RWPE2 (cell line): ENCODE measurements around the gene SH3BP1.

Experiments
- ATAC-seq: fragments of 200-7000 bp; cut with Tn5 transposase; 3 replicates; pipeline ENCODE4 v1.9.1; 2021; ENCODE audit warnings: low read depth
- DNase-seq: peaks from one replicate; pipeline ENCODE4 v3.0.0-alpha.2; 2020; ENCODE audit warnings: low spot score
- H3K27ac ChIP-seq: fragments of 450-650 bp; 2 replicates; pipeline ENCODE4 v1.5.1; 2017; ENCODE audit warnings: mild to moderate bottlenecking; ENCODE audit not compliant: poor library complexity, severe bottlenecking
- H3K27me3 ChIP-seq: fragments of 250-450 bp; sonication (Bioruptor Pico); 2 replicates; pipeline ENCODE4 v1.5.1; 2021; ENCODE audit warnings: mild to moderate bottlenecking, moderate library complexity; ENCODE audit not compliant: insufficient read depth, poor library complexity, severe bottlenecking
- H3K36me3 ChIP-seq: fragments of 250-450 bp; sonication (Bioruptor Pico); 2 replicates; pipeline ENCODE4 v1.5.1; 2020; ENCODE audit warnings: low read depth, mild to moderate bottlenecking, moderate library complexity
- H3K4me1 ChIP-seq: fragments of 250-450 bp; sonication (Bioruptor Pico); 2 replicates; pipeline ENCODE4 v1.5.1; 2021; ENCODE audit warnings: mild to moderate bottlenecking, moderate library complexity; ENCODE audit not compliant: insufficient read depth, poor library complexity, severe bottlenecking
- H3K4me3 ChIP-seq: fragments of 250-450 bp; sonication (Bioruptor Pico); 2 replicates; pipeline ENCODE4 v1.5.1; 2021; ENCODE audit warnings: mild to moderate bottlenecking, moderate library complexity; ENCODE audit not compliant: severe bottlenecking
- H3K9me3 ChIP-seq: fragments of 250-450 bp; sonication (Bioruptor Pico); 2 replicates; pipeline ENCODE4 v1.5.1; 2021; ENCODE audit warnings: mild to moderate bottlenecking, moderate library complexity; ENCODE audit not compliant: severe bottlenecking
- CTCF ChIP-seq: fragments of 450-650 bp; IDR thresholded peaks from one replicate; pipeline ENCODE4 v1.5.1; 2017; ENCODE audit warnings: mild to moderate bottlenecking, moderate library complexity; ENCODE audit not compliant: poor library complexity, severe bottlenecking

The SH3BP1 gene

GRCh38 chr22:37696657-37697537, 57.4 kb downstream of the SH3BP1 start, which contains the start of gene TRIOBP:
TSS of gene TRIOBP (plus strand) at chr22:37697048. CDS start at chr22:37701366, 4,318 bp downstream.
- peak; percentile 97 for DNase-seq
- no peak within 1 kb of the TSS for H3K4me3 ChIP-seq
- peaks cover 8% of the 10 kb centered on the region for H3K4me1 ChIP-seq
- peaks cover 6% of the 10 kb centered on the region for H3K36me3 ChIP-seq
- H3K27me3 ChIP-seq: no peaks in the 10 kb centered on the region
- H3K27ac ChIP-seq: no peak within 1 kb of the TSS
- ATAC-seq: peak; percentile 100
- TF ChIP-seq CTCF: peak; percentile 70
- H3K9me3 ChIP-seq: no peaks in the 10 kb centered on the region

DNA sequence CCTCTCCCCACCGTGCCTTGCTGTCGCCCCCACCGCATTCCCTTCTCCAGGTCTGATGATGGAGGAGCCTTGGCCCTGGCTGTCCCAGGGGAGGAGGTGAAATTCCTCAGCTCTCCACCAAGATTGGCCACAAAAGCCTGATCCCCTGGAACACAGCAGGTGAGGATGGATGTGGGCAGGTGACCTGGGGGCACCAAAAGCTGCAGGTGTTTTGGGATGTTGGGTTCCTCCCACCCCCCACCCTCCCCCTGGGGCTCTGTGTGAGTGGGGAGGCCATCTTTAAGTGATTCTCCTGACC, 58.0 kb downstream of the SH3BP1 start:
- Histone ChIP-seq H3K27ac (no peak overlapping the region), H3K27me3 (no peaks in the 10 kb centered on the region), H3K4me1 (peaks cover 8% of the 10 kb centered on the region), H3K36me3 (peaks cover under 1% of the 10 kb centered on the region; the same call in 1 of the 2 replicates), H3K4me3 (no peak overlapping the region), H3K9me3 (no peaks in the 10 kb centered on the region)
- DNase-seq (no peak), ATAC-seq (no peak)
- no peak for TF ChIP-seq CTCF

DNA sequence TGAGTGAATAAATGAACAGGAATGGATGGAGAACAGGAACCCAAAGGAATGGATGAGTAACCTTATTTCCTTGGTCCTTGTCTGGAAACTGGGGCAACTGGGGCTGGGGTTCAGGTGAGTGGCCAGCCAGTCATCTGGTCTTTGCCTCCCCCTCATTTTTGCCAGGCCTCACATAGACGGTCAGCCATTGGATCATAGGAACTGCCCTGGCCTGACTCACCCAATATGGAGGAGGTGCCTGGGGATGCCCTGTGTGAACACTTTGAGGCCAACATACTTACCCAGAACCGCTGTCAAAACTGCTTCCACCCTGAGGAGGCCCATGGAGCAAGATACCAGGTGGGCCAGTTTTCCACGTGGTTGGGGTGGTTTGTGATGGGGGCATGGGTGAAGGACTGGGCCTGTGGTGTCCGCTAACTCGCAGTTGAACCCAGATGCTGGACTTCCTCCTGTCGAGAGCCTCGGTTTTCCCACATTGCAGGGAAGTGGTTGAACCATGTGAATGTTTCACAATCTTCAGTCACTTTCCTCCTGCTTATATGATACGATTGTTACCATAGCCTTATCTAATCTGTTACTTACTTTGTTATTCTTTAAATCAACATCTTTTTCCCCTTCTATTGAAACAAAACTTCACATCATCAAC, 61.8 kb downstream of the SH3BP1 start:
- TF ChIP-seq CTCF: no peak
- Histone ChIP-seq H3K36me3 (no peaks in the 10 kb centered on the region), H3K4me1 (peaks cover 3% of the 10 kb centered on the region), H3K9me3 (no peaks in the 10 kb centered on the region), H3K27ac (no peak overlapping the region), H3K4me3 (no peak overlapping the region), H3K27me3 (no peaks in the 10 kb centered on the region)
- DNase-seq (no peak), ATAC-seq (no peak)

DNA sequence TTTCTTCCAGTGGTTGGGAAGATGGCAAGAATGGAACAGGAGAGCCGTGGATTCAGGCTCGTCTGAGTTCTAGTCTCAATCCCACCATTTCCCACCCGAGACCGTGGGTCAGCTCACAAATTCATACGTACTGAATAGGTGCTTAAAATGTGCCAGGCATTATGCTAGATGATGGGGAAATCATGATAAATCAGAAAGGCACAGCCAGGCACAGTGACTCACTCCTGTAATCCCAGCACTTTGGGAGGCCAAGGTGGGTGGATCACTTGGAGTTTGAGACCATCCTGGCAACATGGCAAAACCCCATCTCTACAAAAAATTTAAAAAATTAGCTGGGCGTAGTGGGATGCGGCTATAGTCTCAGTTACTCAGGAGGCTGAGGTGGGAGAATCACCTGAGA, 64.4 kb downstream of the SH3BP1 start:
- Histone ChIP-seq H3K27ac (no peak overlapping the region), H3K4me3 (no peak overlapping the region), H3K36me3 (no peaks in the 10 kb centered on the region), H3K27me3 (no peaks in the 10 kb centered on the region), H3K4me1 (no peaks in the 10 kb centered on the region), H3K9me3 (no peaks in the 10 kb centered on the region)
- DNase-seq (no peak), ATAC-seq (no peak)
- no peak for TF ChIP-seq CTCF

DNA sequence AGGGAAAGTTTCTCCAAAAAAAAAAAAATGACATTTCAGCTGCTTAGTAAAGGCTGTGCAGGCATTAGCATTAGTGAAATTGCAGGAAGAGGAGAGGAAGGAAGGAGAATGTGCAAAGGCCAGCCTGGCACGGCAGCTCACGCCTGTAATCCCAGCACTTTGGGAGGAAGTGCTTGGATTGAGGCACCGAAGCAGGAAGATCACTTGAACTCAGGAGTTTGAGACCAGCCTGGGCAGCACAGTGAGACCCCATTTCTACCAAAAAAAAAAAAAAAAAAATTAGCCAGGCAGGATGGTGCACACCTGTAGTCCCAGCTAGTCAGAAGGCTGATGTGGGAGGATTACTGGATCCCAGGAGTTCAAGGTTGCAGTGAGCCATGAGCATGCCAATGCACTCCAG, 65.2 kb downstream of the SH3BP1 start:
- no peak for TF ChIP-seq CTCF
- ATAC-seq (no peak), DNase-seq (no peak)
- Histone ChIP-seq H3K9me3 (no peaks in the 10 kb centered on the region), H3K27me3 (no peaks in the 10 kb centered on the region), H3K4me1 (no peaks in the 10 kb centered on the region), H3K36me3 (no peaks in the 10 kb centered on the region), H3K4me3 (no peak overlapping the region), H3K27ac (no peak overlapping the region)
